Muscle of back (tissue), 11 donors: ENCODE measurements around the gene SYTL2. TPM values are rescaled to one million over a fixed set of nuclear protein-coding genes. Genes with fewer than 3 reads are reported as not detected.

Source experiments
- DNase-seq, 3 donors: peaks; one replicate each; pipeline versions ENCODE4 v3.0.0 to v3.0.0-alpha.2; 2013
- polyA plus RNA-seq, 10 donors: library from polyadenylated mRNA; unstranded; fragments of 120-200 nt; gene quantifications; one replicate each; pipeline ENCODE4 v1.2.1, GENCODE V29; 2013; ENCODE audit not compliant: insufficient read length in 10 of 10

The SYTL2 gene
- polyA plus RNA-seq, 10 donors: 48.8 to 134 (median 81.9) TPM

DNA sequence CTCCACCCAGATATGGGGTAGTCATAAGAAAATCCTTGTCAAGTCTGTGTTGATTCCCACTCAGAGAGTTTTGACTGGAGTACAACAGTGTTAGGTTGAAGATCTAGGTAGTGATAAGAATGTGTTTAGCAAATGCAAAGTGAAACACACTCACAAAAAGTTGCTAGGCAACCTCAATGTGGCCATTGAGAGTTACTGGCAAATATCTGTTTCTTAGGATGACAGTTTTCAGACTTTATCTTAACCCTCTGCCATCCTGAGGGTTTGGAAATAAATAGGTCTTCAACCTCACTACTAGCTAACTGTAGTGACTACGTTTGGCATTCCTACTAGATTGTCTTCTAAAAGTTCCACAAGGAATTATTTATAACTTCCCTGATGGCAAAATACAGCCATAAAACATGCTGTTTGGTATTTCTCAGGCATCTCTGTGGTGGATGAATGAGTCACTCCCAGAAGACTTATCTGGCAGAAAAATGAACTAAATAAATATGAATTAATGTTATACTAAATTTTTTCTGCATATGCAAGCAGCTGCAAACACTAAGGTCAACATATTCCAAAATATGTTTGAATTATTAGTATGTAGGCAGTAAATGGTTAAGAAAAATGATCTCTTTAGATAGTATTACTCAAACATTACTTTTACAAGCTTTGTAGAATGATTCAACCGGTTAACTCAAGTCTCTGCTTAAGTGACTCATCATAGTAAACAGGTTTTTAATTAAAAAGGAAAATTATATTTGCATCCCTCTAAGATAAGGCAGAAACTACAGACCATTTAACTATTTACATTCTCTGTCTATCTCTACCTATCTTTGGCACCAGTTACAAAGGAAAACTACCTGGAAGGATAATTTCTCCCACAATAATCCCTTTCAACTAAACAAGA is 17.1 kb upstream of the SYTL2 start:
- peak in 2 of 3 donors; percentile 61 to 91 for DNase-seq

DNA sequence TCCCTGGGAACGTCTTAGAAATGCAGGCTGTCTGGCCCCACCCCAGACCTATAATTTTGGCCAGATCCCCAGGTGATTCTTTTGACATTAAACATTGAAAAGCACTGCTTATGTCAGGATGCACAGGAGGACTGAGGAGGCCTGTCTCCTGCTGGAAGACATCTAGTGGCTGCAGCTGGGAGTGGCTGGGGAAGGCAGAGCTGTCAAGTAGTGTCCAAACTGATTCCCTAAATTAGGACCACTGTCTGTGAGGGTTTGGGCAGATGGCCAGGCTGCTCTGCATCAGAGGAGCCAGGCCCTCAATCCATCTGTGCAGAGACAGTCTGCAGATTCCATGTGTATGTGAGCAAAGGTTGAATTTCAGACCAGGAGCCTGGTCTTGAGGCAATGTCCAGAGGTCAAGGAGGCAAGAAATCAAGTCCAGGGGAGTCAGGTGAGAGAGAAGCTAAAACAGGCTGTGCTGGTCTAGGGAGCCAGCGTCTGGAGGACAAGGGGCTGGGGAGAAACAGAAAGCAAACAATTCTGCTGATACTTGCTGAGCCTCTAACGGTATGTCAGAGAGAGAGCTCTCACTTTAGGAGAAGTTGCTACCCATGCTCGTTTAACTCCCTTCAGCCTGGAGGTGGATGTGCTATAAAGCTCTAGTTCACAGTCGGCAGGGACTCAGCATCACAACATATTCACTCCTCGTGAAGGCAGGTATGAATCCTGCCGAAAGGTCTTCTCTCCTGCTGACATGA is 15.3 kb upstream of the SYTL2 start:
- DNase-seq: peak in 2 of 3 donors; percentile 52 to 66

DNA sequence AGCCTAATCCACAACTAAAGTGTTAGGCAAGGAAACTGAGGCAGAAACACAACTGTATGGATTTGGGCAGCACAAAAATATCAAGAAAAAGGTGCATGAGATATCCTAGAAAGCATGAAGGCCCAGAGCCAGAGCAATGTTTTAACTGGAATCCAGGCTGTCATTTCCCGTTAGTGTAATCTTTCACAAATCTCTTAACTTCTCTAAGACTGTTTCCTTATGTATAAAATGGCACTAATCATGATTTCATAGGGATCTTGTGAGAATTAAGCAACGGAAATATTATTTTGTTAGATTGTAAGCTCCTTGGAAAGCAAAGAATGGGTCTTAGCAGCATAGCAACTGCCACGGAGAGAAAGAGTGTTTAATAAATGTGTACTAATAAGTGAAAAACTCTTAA is 14.7 kb upstream of the SYTL2 start:
- DNase-seq: peak in 1 of 3 donors; percentile 13

- no peak for DNase-seq
These were observed 12.9 kb upstream of the SYTL2 start for GRCh38 chr11:85823816-85824215.

GRCh38 chr11:85822814-85823213 is 11.9 kb upstream of the SYTL2 start:
- no peak for DNase-seq

DNA sequence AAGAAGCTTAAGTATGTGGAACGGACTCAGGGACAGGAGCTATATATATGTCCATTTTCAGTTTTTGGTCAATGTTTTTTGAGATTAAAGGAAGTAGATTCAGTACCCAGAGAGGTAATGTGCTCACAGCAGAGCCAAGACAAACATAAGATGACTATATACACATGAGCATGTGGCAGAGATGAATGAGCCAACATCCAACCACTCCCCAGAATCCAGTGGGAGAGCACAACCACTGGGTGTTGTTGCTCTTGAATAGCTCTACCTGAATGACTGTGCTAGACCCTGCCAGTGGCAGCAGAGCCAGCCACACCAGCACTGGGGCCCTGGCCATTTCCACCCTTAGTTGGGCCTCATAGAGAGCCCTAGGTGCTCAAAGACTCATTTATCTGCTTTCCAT is 10.7 kb upstream of the SYTL2 start:
- DNase-seq: no peak

DNA sequence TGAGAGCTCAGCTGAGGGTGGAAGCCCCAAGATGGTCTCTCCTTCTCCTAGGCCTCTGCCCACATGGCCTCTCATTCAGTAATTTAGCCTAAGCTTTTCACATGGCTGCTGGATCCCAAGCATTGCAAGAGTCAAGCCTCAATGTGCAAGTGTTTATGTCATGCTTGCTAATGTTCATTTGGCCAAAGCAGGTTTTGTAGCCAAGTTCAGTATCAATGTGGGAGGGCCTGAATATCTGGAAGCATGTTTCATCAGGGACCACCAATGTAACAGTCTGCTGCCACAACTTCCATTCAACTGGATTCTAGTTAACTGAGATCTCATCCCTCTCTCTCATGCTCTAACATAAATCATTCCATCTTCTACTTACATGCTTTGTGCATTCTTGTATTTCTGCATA is 8.5 kb upstream of the SYTL2 start:
- no peak for DNase-seq

DNA sequence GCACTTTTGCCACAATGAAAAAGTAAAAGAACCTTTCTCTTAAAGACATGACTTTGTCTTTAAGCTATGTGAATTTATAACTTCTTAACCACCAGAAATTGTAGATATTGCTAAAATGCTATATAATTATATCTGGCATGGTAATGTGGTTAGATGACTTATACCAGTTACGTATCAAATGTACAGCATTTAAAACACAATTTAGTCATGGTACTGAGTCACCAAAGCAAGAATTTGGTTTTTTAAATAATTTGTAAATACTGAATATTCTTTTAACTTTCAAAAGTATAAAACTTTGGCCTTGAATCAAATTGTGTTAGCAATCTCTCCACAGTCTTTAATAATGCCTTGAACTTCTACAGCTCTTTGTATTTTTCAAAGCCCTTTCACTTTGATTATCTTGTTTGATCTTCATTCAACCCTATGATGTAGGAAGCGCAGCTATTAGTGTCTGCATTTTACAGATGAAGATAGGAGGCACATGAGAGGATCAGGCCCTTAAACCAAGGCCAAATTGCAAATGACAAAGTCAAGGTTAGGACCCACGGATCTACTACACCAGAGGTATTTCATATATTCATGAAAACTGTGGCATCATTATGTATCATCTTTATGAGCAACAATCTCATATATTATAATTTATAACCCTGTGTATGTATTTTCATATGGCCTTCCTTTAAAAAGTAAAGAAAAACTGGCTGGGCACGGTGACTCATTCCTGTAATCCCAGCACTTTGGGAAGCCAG is 4.4 kb upstream of the SYTL2 start:
- DNase-seq: peak in 1 of 3 donors; percentile 86

DNA sequence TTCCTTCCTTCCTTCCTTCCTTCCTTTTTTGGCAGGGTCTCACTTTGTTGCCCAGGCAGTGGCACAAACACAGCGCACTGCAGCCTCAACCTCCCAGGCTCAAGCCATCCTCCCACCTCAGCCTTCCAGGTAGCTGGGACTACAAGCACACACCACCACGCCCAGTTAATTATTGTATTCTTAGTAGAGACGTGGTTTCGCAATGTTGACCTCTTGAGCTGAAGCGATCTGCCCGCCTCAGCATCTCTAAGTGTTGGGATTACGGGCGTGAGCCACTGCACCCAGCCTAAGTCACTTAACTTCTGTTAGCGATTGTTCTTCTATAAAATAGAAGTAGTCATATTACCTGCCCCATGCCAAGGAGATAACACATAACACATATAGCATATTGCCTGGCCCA is 2.8 kb upstream of the SYTL2 start:
- no peak for DNase-seq

GRCh38 chr11:85811624-85812023 is 683 bp upstream of the SYTL2 start:
- DNase-seq: no peak

GRCh38 chr11:85810521-85810870 is 445 bp downstream of the SYTL2 start:
- DNase-seq: no peak

- peak in 1 of 3 donors; percentile 36 for DNase-seq
These were observed 1.1 kb downstream of the SYTL2 start for GRCh38 chr11:85809863-85810262.

GRCh38 chr11:85809191-85809590 is 1.8 kb downstream of the SYTL2 start:
- DNase-seq: peak in 1 of 3 donors; percentile 11

- DNase-seq: no peak
These were observed 4.1 kb downstream of the SYTL2 start for GRCh38 chr11:85806876-85807275.

GRCh38 chr11:85806016-85806415 is 4.9 kb downstream of the SYTL2 start:
- DNase-seq: no peak

DNA sequence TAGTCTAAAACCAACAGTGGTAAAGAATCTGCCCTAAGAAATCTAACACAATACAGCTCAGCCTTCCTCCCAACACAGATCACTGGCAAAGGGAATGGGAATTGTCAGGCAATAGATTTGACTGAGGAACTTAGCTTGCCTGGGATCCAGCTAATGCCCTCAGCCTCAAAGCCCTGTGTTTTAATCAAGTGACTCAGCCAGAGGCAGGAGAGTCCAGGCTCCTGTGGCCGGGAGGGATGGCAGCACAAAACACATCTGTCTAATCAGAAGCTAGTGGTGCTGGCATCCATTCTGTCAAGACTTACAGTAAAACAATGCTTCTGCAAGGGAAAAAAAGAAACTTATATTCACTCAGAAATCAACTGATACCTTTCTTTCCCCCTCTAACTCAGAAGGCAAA is 5.6 kb downstream of the SYTL2 start:
- no peak for DNase-seq

GRCh38 chr11:85803920-85804319 is 7.0 kb downstream of the SYTL2 start:
- no peak for DNase-seq

GRCh38 chr11:85803303-85803702 is 7.6 kb downstream of the SYTL2 start:
- DNase-seq: no peak

DNA sequence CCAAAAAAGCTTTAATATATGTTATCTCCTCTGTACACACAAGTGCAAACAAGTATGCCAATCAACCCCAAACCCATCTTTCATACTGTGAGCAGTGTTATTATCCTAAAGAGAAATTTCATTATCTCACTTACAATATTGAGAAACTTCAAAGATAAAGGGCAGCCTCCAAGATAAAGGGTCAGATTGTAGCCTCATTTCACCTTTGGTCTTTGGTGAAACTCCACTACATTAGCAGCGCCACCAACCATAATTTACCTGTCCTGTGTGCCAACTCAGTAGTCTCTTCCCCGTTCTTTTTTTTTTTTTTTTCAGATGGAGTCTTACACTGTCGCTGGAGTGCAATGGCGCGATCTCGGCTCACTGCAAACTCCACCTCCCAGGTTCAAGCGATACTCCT is 9.4 kb downstream of the SYTL2 start:
- DNase-seq: no peak

DNA sequence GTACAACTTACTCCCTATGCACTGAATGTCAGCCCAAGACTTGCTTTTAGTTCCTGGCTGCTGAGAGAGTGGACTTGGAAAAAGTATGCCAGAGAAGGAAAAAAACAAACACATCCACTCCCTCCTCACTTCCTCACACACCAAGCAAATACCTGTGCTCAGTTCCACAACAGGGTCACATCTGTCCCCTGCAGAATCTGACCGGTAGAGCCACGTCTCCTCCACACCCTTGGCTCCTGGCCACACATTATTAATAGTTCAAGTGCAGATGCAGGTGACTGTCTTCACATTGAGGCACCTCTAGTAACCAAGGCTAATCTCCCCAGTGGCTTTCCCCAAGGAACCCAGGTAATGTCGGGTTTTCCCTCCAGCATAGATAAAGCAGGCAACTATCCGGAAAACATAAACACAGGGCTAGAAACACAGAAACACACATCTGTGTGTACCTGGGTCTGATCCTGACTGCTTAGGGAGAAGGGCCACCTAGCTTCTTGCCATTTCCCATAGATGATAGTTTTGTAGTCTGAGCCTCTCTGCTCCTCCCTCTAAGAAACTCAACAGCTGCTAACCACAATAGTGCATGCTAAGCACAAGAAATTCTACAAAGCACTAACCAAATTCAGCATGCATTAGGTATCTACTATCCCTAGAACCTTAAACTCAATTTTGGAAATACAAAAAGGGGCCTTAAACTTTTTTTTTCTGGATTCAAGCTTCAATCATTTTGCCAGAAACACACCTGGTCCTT is 10.2 kb downstream of the SYTL2 start:
- no peak for DNase-seq

DNA sequence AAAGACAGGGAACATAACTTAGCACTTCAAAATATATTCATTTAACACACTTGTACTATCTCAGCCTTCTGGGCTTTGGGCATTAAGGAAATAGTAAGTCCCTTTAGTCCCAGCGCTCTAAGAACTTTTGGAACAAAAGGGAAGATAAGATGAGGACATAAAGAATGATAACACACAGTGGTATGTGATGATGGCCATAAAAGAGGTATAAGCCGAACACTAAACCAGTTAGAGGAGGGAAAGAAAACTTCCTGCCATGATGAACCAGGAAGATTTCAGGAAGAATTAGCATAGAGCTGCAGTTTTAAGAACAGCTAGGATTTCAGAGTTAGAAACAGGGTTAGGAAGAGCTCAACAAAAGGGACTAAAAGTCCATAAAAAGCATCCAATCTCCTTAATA is 11.8 kb downstream of the SYTL2 start:
- DNase-seq: no peak

GRCh38 chr11:85798361-85798760 is 12.6 kb downstream of the SYTL2 start:
- DNase-seq: no peak
